ENCODE data around the gene OPRPN.

- TF ChIP-seq CTCF (IDR thresholded peaks at IDR 0.05; ENCODE audit: insufficient read depth, low read depth, low read length), result no peak
- no peak for TF ChIP-seq EZH2 (IDR thresholded peaks at IDR 0.05; ENCODE audit: insufficient read depth, low read length)
Measured at GRCh38 chr4:70399319-70399718, 1.6 kb downstream of the OPRPN start.

Data from astrocyte (in vitro differentiated cells and primary cell).